CD14-positive monocyte (primary cell): ENCODE data around the gene PNPLA4. TPM values are rescaled to one million over a fixed set of nuclear protein-coding genes. Genes with fewer than 3 reads are reported as not detected.

Source experiments
- DNase-seq, 3 donors: peaks; one replicate each; pipeline ENCODE4 v3.0.0-alpha.2; 2011 to 2022
- H2AFZ ChIP-seq: 2 replicates; pipeline ENCODE4 v1.6.0; 2012; ENCODE audit warnings: mild to moderate bottlenecking, low read depth, low read length, inconsistent platforms; ENCODE audit not compliant: insufficient read depth, poor library complexity, severe bottlenecking
- H3K27ac ChIP-seq, 2 donors: 1 replicate in 1 of 2; 2 replicates in 1 of 2; pipeline ENCODE4 v1.5.1; 2012 to 2013; ENCODE audit warnings: low read length in 2 of 2, control low read depth in 1 of 2, inconsistent platforms in 1 of 2, low read depth in 1 of 2, mild to moderate bottlenecking in 1 of 2
- H3K27me3 ChIP-seq, 2 donors: one replicate each; pipeline versions ENCODE4 v1.6.0 to v1.6.1; 2011 to 2013; ENCODE audit warnings: low read length in 2 of 2; ENCODE audit not compliant: control insufficient read depth in 2 of 2, insufficient read depth in 2 of 2
- H3K36me3 ChIP-seq, 2 donors: replicated peaks in 1 of 2; 1 replicate in 1 of 2; 2 replicates in 1 of 2; pipeline versions ENCODE4 v1.5.1 to v1.6.1; 2012 to 2013; ENCODE audit warnings: low read length in 2 of 2, control low read depth in 1 of 2, inconsistent platforms in 1 of 2, mild to moderate bottlenecking in 1 of 2; ENCODE audit not compliant: insufficient read depth in 2 of 2, control insufficient read depth in 1 of 2
- H3K4me1 ChIP-seq, 2 donors: 1 replicate in 1 of 2; 2 replicates in 1 of 2; pipeline versions ENCODE4 v1.5.1 to v1.6.1; 2012 to 2013; ENCODE audit warnings: low read length in 2 of 2, control low read depth in 1 of 2, inconsistent platforms in 1 of 2, mild to moderate bottlenecking in 1 of 2, moderate library complexity in 1 of 2; ENCODE audit not compliant: insufficient read depth in 2 of 2, control insufficient read depth in 1 of 2
- H3K4me2 ChIP-seq: replicated peaks from 2 replicates; pipeline ENCODE3; 2012; ENCODE audit warnings: low read length, moderate library complexity, mild to moderate bottlenecking; ENCODE audit not compliant: poor library complexity, severe bottlenecking; ENCODE audit errors: extremely low read depth
- H3K4me3 ChIP-seq, 3 experiments: fragments of 200-600 bp in 1 of 3; sonication (generic) in 1 of 3; replicated peaks in 1 of 3; 1 replicate in 2 of 3; 2 replicates in 1 of 3; pipeline ENCODE4 v1.5.1; 2011 to 2013; ENCODE audit warnings: low read length in 3 of 3, mild to moderate bottlenecking in 3 of 3, control low read depth in 2 of 3, low read depth in 2 of 3, inconsistent platforms in 1 of 3, moderate library complexity in 1 of 3
- H3K79me2 ChIP-seq: 2 replicates; pipeline ENCODE4 v1.6.0; 2012; ENCODE audit warnings: mild to moderate bottlenecking, control low read depth, inconsistent platforms, low read length, moderate library complexity; ENCODE audit not compliant: insufficient read depth
- H3K9ac ChIP-seq: 2 replicates; pipeline ENCODE4 v1.6.0; 2017; ENCODE audit warnings: low read length, mild to moderate bottlenecking; ENCODE audit not compliant: insufficient read depth, poor library complexity, severe bottlenecking
- H3K9me3 ChIP-seq, 2 donors: replicated peaks in 1 of 2; 1 replicate in 1 of 2; 2 replicates in 1 of 2; pipeline versions ENCODE4 v1.5.1 to v1.6.1; 2012 to 2013; ENCODE audit warnings: low read length in 2 of 2, control low read depth in 1 of 2; ENCODE audit not compliant: control insufficient read depth in 1 of 2, insufficient read depth in 1 of 2
- H4K20me1 ChIP-seq: 2 replicates; pipeline ENCODE4 v1.6.0; 2012; ENCODE audit warnings: mild to moderate bottlenecking, low read length, control low read depth, moderate library complexity; ENCODE audit not compliant: insufficient read depth
- H3K27ac Mint-ChIP-seq, 7 donors: one replicate each; pipeline ENCODE4 v1.8.0; 2020; ENCODE audit warnings: mild to moderate bottlenecking in 7 of 7, mixed read lengths in 7 of 7, moderate library complexity in 6 of 7, inconsistent platforms in 2 of 7
- H3K27me3 Mint-ChIP-seq, 3 donors: one replicate each; pipeline ENCODE4 v1.8.0; 2021 to 2022; ENCODE audit warnings: low read depth in 3 of 3, mild to moderate bottlenecking in 3 of 3, mixed read lengths in 3 of 3, moderate library complexity in 3 of 3, inconsistent platforms in 1 of 3
- H3K36me3 Mint-ChIP-seq, 2 donors: one replicate each; pipeline ENCODE4 v1.8.0; 2020; ENCODE audit warnings: mixed read lengths in 2 of 2, inconsistent platforms in 1 of 2, mild to moderate bottlenecking in 1 of 2
- H3K4me1 Mint-ChIP-seq: one replicate; pipeline ENCODE4 v1.8.0; 2020; ENCODE audit warnings: mild to moderate bottlenecking, mixed read lengths
- H3K4me3 Mint-ChIP-seq, 2 donors: one replicate each; pipeline ENCODE4 v1.8.0; 2020; ENCODE audit warnings: mild to moderate bottlenecking in 2 of 2, mixed read lengths in 2 of 2, moderate library complexity in 1 of 2
- H3K9me3 Mint-ChIP-seq, 7 donors: one replicate each; pipeline ENCODE4 v1.8.0; 2020 to 2022; ENCODE audit warnings: mixed read lengths in 7 of 7, mild to moderate bottlenecking in 6 of 7, moderate library complexity in 6 of 7, inconsistent platforms in 2 of 7
- CTCF ChIP-seq: fragments of 200-600 bp; IDR thresholded peaks from one replicate; pipeline ENCODE4 v1.8.0; 2022; ENCODE audit warnings: antibody characterized with exemption, mild to moderate bottlenecking
- WGBS: methylation state at CpG from one replicate; pipeline ENCODE4 v1.1.5; 2013; ENCODE audit warnings: missing lambda C conversion rate; ENCODE audit not compliant: insufficient coverage; 5-methylcytosine and 5-hydroxymethylcytosine counted together
- intact Hi-C, 2 donors: fragments of 100-400 bp; cut with micrococcal nuclease; formaldehyde crosslinking; loops; one replicate each; pipeline versions ENCODE4 v1.15.0 to v1.15.1; 2023
- polyA plus RNA-seq, 3 donors: library from polyadenylated mRNA; depleted of rRNA in 1 of 3; unstranded in 2 of 3; stranded (reverse) in 1 of 3; fragments of 300-500 nt in 2 of 3; fragments of >200 nt in 1 of 3; fragmentation: Illumina TruSeq in 2 of 3; gene quantifications; 1 replicate in 2 of 3; 2 replicates in 1 of 3; pipeline ENCODE4 v1.2.3, GENCODE V29; 2012 to 2021
- small RNA-seq: library from RNA; depleted of rRNA; stranded (forward); fragments of <200 nt; gene quantifications from one replicate; pipeline ENCODE3, GENCODE V24; 2012; ENCODE audit warnings: low read depth; ENCODE audit not compliant: insufficient read length

PNPLA4 gene
- polyA plus RNA-seq, 3 donors, result 7.1 to 21.5 (median 14.4) TPM

- no CpG with 5 or more reads among the region's 4 CpGs for WGBS
- H3K9me3 Mint-ChIP-seq, result peaks cover 0 to 2% (median 0%) of the 10 kb centered on the region in 7 donors
- Histone ChIP-seq H3K36me3 (no peaks in the 10 kb centered on the region), H3K4me1 (no peaks in the 10 kb centered on the region), H2AFZ (no peak overlapping the region), H3K4me3 (no peak overlapping the region), H3K79me2 (no peaks in the 10 kb centered on the region), H3K9ac (no peak overlapping the region), H4K20me1 (no peaks in the 10 kb centered on the region), H3K27me3 (no peaks in the 10 kb centered on the region), H3K27ac (no peak overlapping the region), H3K4me2 (no peak overlapping the region), H3K9me3 (no peaks in the 10 kb centered on the region)
- H3K27ac Mint-ChIP-seq, result no peak overlapping the region
- no peak for DNase-seq
- TF ChIP-seq CTCF, result no peak
- H3K27me3 Mint-ChIP-seq, result peaks cover 0 to 2% (median 0%) of the 10 kb centered on the region in 3 donors
- no peak overlapping the region for H3K4me3 Mint-ChIP-seq
- no peaks in the 10 kb centered on the region for H3K36me3 Mint-ChIP-seq
- H3K4me1 Mint-ChIP-seq, result no peaks in the 10 kb centered on the region
- intact Hi-C loops, result no loop called here
These were observed 55.2 kb downstream of the PNPLA4 start for GRCh38 chrX:7872042-7872441.

GRCh38 chrX:7852166-7852565 lies 75.0 kb downstream of the PNPLA4 start:
- no peak overlapping the region for H2AFZ ChIP-seq
- no peaks in the 10 kb centered on the region for H3K4me1 Mint-ChIP-seq
- H3K4me2 ChIP-seq, result no peak overlapping the region
- H3K4me3 ChIP-seq, result no peak overlapping the region
- DNase-seq, result no peak
- intact Hi-C loops, result no loop called here
- H3K36me3 Mint-ChIP-seq, result no peaks in the 10 kb centered on the region
- no peaks in the 10 kb centered on the region for H3K27me3 ChIP-seq
- H3K9me3 Mint-ChIP-seq, result peaks cover 0 to 3% (median 2%) of the 10 kb centered on the region in 7 donors
- H3K27ac ChIP-seq, result no peak overlapping the region
- H3K9me3 ChIP-seq, result no peaks in the 10 kb centered on the region
- no peak for TF ChIP-seq CTCF
- no peak overlapping the region for H3K4me3 Mint-ChIP-seq
- H3K9ac ChIP-seq, result no peak overlapping the region
- no peaks in the 10 kb centered on the region for H3K4me1 ChIP-seq
- no CpG with 5 or more reads among the region's 1 CpG for WGBS
- no peaks in the 10 kb centered on the region for H3K79me2 ChIP-seq
- H3K27me3 Mint-ChIP-seq, result no peaks in the 10 kb centered on the region
- H3K27ac Mint-ChIP-seq, result no peak overlapping the region
- no peaks in the 10 kb centered on the region for H3K36me3 ChIP-seq
- H4K20me1 ChIP-seq, result no peaks in the 10 kb centered on the region

Small RNA genes within 50 kb of the gene (small RNA-seq; reads per million reads assigned to genes)
- not detected for gene AC005296.1

Other genes with a start within 250 kb of the PNPLA4 start
- not detected for gene VCX, start 84.2 kb downstream of the PNPLA4 start, polyA plus RNA-seq
- not detected for gene VCX2, start 243.9 kb upstream of the PNPLA4 start, polyA plus RNA-seq